K562 (cell line): Measurements from ENCODE around the gene WDR76. TPM values are rescaled to one million over a fixed set of nuclear protein-coding genes. Genes with fewer than 3 reads are reported as not detected.

Experiments
- BDP1 ChIP-seq: IDR thresholded peaks from 3 replicates; pipeline ENCODE4 v1.6.1; 2011; ENCODE audit not compliant: insufficient read length, insufficient read depth
- CBFB ChIP-seq: sonication (generic); formaldehyde crosslinking; IDR thresholded peaks from 2 replicates; pipeline ENCODE4 v1.4.0; 2020; ENCODE audit warnings: mild to moderate bottlenecking, missing genetic modification reagents
- CGGBP1 ChIP-seq: fragments of 250-450 bp; sonication (Bioruptor Pico); IDR thresholded peaks from 2 replicates; pipeline ENCODE4 v1.9.0; 2021; ENCODE audit warnings: mild to moderate bottlenecking
- DACH1 ChIP-seq: fragments of 450-650 bp; IDR thresholded peaks from 2 replicates; pipeline ENCODE4 v1.6.1; 2018; ENCODE audit not compliant: partially characterized antibody
- EP300 ChIP-seq: IDR thresholded peaks from 2 replicates; pipeline ENCODE4 v1.6.1; 2012; ENCODE audit warnings: low read length, improper control_type of control experiment
- GABPB1 ChIP-seq: sonication (generic); formaldehyde crosslinking; IDR thresholded peaks from 2 replicates; pipeline ENCODE4 v1.8.0; 2022; ENCODE audit warnings: mild to moderate bottlenecking, missing genetic modification reagents
- HDAC8 ChIP-seq: fragments of 450-650 bp; IDR thresholded peaks from 2 replicates; pipeline ENCODE4 v1.6.1; 2016; ENCODE audit warnings: mild to moderate bottlenecking, missing genetic modification characterization, moderate library complexity, missing compliant biosample characterization
- HSF4 ChIP-seq: fragments of 250-450 bp; sonication (Bioruptor Pico); IDR thresholded peaks from 2 replicates; pipeline ENCODE4 v2.1.2; 2022; ENCODE audit warnings: mild to moderate bottlenecking, moderate library complexity, borderline replicate concordance
- MED1 ChIP-seq: sonication (generic); formaldehyde crosslinking; IDR thresholded peaks from 2 replicates; pipeline ENCODE4 v1.8.1; 2023; ENCODE audit warnings: missing genetic modification reagents, borderline replicate concordance
- PATZ1 ChIP-seq: fragments of 250-450 bp; sonication (Bioruptor Pico); IDR thresholded peaks from 2 replicates; pipeline ENCODE4 v1.5.0; 2020; ENCODE audit warnings: mild to moderate bottlenecking, borderline replicate concordance
- RBM14 ChIP-seq: fragments of 200-400 bp; formaldehyde crosslinking; IDR thresholded peaks from 2 replicates; pipeline ENCODE4 v1.6.1; 2018; ENCODE audit warnings: low read depth, mild to moderate bottlenecking, low read length, moderate library complexity, borderline replicate concordance; ENCODE audit not compliant: insufficient read depth
- SMARCE1 ChIP-seq: fragments of 450-650 bp; IDR thresholded peaks from 2 replicates; pipeline ENCODE4 v1.7.1; 2016; ENCODE audit warnings: mild to moderate bottlenecking
- TBP ChIP-seq: optimal IDR thresholded peaks from 2 replicates; pipeline ENCODE3; 2011; ENCODE audit warnings: low read depth, low read length, improper control_type of control experiment
- WHSC1 ChIP-seq: IDR thresholded peaks from one replicate; pipeline ENCODE4 v1.6.1; 2012; ENCODE audit warnings: low read length, control low read depth, inconsistent platforms
- ZNF121 ChIP-seq: sonication (generic); formaldehyde crosslinking; conservative IDR thresholded peaks from 2 replicates; pipeline ENCODE4 v1.8.0; 2022; ENCODE audit warnings: missing genetic modification reagents
- ZNF253 ChIP-seq: fragments of 250-450 bp; sonication (Bioruptor Pico); conservative IDR thresholded peaks from 2 replicates; pipeline ENCODE4 v1.6.1; 2021; ENCODE audit warnings: mild to moderate bottlenecking
- ZNF263 ChIP-seq: sonication (generic); formaldehyde crosslinking; IDR thresholded peaks from 2 replicates; pipeline ENCODE4 v1.8.0; 2022; ENCODE audit warnings: mild to moderate bottlenecking, missing genetic modification reagents, borderline replicate concordance
- ZNF764 ChIP-seq: fragments of 250-450 bp; sonication (Bioruptor Pico); IDR thresholded peaks from 2 replicates; pipeline ENCODE4 v1.4.0; 2020; ENCODE audit warnings: low read depth, mild to moderate bottlenecking, moderate library complexity
- polyA plus RNA-seq, 8 experiments: library from polyadenylated mRNA; depleted of rRNA in 4 of 8; stranded (reverse) in 5 of 8; unstranded in 3 of 8; fragments of >200 nt; fragmentation: Nextera tagmentation in 2 of 8; fragmentation: Illumina TruSeq in 1 of 8; extraction: Ambion mirVana in 2 of 8; extraction: Trizol in 1 of 8; gene quantifications; 2 replicates each; pipeline versions ENCODE4 v1.2.1 to v1.2.3, GENCODE V29; 2011 to 2014; ENCODE audit warnings: inconsistent platforms in 1 of 8, missing spikeins in 1 of 8
- total RNA-seq, 7 experiments: library from RNA; depleted of rRNA in 6 of 7; stranded (reverse); fragments of >200 nt in 6 of 7; fragmentation: Illumina TruSeq in 2 of 7; extraction: Trizol in 2 of 7; gene quantifications; 2 replicates each; pipeline versions ENCODE4 v1.2.1 to v1.2.3, GENCODE V29; 2011 to 2021; ENCODE audit warnings: low replicate concordance in 1 of 7

WDR76 gene
- total and polyA plus RNA-seq, 9 of the 15 experiments (the other 6 are each of a cell fraction or from before 2014, with no cell fraction given): 9.8 to 69.5 (median 44.4) TPM

- TF ChIP-seq HDAC8 (tag): peak; percentile 37; the same call in 1 of the 2 replicates
- TF ChIP-seq ZNF121: no peak
- TF ChIP-seq BDP1: no peak
- TF ChIP-seq GABPB1: peak; percentile 73
- TF ChIP-seq CBFB: peak; percentile 72; the same call in 1 of the 2 replicates
- TF ChIP-seq ZNF253 (CRISPR knock-in tag): no peak
- no peak for TF ChIP-seq RBM14
- TF ChIP-seq EP300: peak; percentile 12; the same call in 1 of the 2 replicates
- TF ChIP-seq ZNF764 (CRISPR knock-in tag): no peak
- no peak for TF ChIP-seq HSF4 (CRISPR knock-in tag)
- peak; percentile 6 for TF ChIP-seq DACH1
- peak; percentile 86 for TF ChIP-seq TBP
- TF ChIP-seq WHSC1: no peak
- no peak for TF ChIP-seq PATZ1 (CRISPR knock-in tag)
- 0 out of 2 replicates have a peak, but pooled peaks have one; percentile 15 for TF ChIP-seq SMARCE1
- TF ChIP-seq ZNF263 (CRISPR knock-in tag): 0 out of 2 replicates have a peak, but pooled peaks have one; percentile 11
- no peak for TF ChIP-seq MED1
- TF ChIP-seq CGGBP1 (CRISPR knock-in tag): 0 out of 2 replicates have a peak, but pooled peaks have one; percentile 34
Observed at GRCh38 chr15:43826508-43827341, at the start of gene WDR76 (continued).
